SK-N-MC (cell line): ENCODE measurements around the gene TMPRSS3.

Experiments
- EZH2 ChIP-seq: fragments of 200-600 bp; sonication (generic); IDR thresholded peaks from one replicate; pipeline ENCODE4 v1.6.1; 2017; ENCODE audit warnings: antibody characterized with exemption
- POLR2AphosphoS5 ChIP-seq: IDR thresholded peaks from 2 replicates; pipeline ENCODE4 v1.6.1; 2012; ENCODE audit warnings: mild to moderate bottlenecking, low read depth, low read length, borderline replicate concordance

- TF ChIP-seq POLR2AphosphoS5 (no peak), EZH2 (no peak)
These were observed 44.0 kb downstream of the TMPRSS3 start for GRCh38 chr21:42351626-42352440.
